GM19455 (cell line): ENCODE results near the gene MKRN3.
"Not testable (repeated sequence)": the region's sequence is repeated elsewhere in the genome, so short reads cannot be mapped to it uniquely, and the experiment has no call there.

Source experiments
- ATAC-seq: cut with Tn5 transposase; IDR thresholded peaks from one replicate; pipeline ENCODE4 v1.9.1; 2021; ENCODE audit not compliant: unreplicated experiment

The MKRN3 gene

GRCh38 chr15:23588268-23588667 is 22.8 kb downstream of the MKRN3 start:
- ATAC-seq = no peak

- no peak for ATAC-seq
These were observed 23.5 kb downstream of the MKRN3 start for GRCh38 chr15:23589012-23589411.

DNA sequence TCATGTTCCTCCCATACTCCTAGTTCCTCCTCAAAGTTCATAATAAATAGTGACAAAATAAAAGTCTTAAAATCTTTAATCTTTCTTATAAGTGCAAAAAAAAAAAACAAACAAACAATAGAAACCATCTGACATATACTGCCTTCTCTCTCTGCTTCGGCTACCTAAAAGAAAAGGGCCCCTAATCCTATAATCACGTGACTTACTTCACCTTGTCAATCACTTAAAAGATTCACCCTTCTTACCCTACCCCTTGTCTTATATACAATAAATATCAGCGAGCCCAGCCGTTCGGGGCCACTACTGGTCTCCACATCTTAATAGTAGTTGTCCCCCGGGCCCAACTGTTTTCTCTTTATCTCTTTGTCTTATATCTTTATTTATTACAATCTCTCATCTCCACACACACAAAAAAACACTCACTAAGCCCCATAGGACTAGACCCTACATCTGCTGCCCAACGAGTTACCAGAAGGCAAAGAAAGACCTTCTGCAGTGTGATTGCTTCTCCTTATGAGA is 28.8 kb downstream of the MKRN3 start:
- ATAC-seq = no peak

GRCh38 chr15:23595368-23595767 is 29.9 kb downstream of the MKRN3 start:
- no peak for ATAC-seq

DNA sequence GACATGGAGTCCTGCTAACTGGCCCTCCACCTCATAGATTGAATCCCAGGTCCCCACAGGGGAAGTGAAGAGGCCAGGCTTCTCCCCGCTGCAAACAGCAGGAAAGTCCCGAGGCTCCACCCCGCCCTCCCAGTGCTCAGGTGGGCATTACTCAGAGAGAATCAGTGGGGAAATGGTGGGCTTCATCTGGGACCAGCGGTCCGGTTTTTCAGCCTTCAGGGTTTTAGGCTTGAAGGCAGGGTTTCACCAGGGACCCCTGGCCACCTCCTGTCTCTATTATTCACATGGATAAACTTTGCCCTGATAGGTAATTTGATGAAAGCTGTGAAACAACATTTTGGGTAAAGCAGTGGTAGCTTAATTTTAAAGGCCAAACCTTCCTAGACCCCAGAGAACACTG is 31.3 kb downstream of the MKRN3 start:
- no peak for ATAC-seq

- ATAC-seq = not testable (repeated sequence)
These were observed 31.8 kb downstream of the MKRN3 start for GRCh38 chr15:23597278-23597677.

DNA sequence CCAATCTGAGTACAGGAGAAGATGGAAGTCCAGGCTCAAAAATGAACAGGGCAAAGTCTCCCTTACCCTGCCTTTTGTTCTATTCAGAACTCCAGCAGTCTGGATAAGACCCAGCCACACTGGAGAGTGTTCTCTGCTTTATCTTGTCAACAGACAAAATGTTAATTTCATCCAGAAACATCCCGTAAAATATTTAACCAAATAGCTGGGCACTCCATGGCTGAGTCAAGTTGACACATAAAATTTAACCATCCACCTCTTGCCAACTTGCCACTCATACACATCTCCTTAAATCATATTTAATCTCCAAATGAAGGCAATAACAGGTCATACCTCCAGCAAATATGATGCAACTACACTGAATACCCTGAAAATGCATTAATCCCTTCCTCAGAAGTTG is 33.6 kb downstream of the MKRN3 start:
- no peak for ATAC-seq

DNA sequence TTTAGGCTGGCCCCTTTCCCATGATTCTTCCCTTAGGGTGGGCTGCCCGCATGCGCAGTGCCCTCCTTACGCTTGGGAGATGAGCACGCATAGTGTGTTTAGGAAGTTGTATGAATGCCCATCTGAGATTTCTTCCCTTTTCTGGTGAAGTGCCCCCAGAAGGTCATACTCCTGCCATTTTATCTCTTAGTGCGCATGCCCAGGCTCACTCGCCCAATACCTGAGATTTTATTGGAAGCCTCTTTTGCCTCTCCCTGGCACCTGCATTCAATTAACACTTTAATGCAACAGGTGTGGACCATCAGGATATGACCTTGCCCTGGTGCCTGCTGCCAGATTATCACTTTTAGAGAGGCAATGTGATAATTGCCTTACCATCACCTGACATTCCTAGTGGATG is 36.6 kb downstream of the MKRN3 start:
- ATAC-seq = no peak

DNA sequence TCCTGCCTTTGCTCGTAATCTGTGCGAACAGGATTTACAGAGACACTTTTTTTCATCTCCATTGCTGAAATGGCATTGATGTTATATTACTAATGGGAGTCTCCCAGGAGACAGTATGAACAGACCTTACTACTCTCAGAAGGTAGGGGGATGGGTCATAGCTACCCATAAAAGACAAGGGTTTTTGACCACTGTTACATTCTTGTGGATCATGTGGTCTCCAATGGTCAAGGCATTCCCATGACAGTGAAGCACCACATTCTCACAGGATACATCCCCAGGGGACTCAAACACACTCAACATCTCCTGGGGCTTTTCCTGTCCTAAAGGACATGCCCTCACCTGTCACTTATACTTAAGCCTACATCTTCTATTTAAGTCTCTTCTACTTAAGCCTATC is 40.8 kb downstream of the MKRN3 start:
- no peak for ATAC-seq

GRCh38 chr15:23616536-23616935 is 51.1 kb downstream of the MKRN3 start:
- no peak for ATAC-seq
